GM21367 (cell line): ENCODE data around the gene C1QC.

ENCODE experiments used
- ATAC-seq: cut with Tn5 transposase; IDR thresholded peaks from one replicate; pipeline ENCODE4 v1.9.1; 2021; ENCODE audit not compliant: unreplicated experiment

The C1QC gene

DNA sequence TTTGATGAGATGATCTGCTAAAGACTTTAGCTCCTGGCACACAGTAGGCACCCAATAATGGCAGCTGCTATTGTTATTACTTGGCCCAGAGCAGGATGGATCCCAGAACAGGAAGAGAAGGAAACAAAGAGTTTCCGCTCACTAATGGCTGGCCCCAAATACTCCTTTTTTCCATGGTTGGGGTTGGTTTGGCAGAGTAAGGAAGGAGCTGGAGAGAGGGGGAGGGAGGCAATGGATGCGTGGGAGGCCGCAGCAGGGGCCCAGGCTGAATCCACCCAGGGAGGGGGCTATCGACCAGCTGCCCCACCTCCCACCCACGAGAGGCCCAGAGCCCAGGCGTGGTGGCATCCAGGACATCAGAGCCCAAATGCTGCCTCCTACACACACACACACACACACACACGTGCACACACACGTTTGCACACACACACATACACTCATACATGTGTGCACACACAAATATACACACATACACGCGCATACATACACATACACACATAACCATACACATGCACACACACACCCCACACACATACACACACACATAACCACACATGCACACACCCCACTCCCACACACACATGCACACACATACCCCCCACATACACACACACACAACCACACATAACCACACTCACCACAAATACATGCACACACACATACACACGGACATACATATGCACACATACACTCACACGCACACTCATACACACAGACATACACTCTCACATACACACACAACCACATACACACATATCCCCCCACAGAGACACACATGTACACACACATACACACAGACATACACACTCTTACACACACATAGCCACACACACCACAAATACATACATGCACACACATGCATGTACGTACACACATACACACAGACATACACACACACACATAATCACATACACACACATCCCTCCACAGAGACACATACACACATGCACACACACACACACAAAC lies 34.8 kb downstream of the C1QC start:
- no peak for ATAC-seq

DNA sequence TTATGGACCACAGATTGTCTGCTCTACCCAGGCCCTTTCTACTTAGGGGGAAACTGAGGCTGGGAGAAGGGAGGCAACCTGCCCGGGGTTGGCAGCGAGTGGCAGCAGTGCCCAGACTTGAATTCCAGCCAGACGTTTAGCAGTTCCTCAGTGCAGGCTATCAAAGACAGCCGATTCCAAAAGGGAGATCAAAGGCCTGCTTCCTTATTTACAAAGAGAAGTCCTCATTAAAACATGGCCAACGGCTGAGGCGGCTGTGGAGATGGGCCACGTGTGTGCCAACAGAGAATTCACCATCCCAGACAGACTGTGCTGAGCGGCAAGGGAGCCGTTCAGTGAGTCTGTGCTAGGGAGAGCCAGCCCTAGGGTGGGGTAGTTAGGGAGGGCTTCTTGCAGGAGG lies 37.3 kb downstream of the C1QC start:
- no peak for ATAC-seq

- no peak for ATAC-seq
Observed at GRCh38 chr1:22681556-22682276, 38.3 kb downstream of the C1QC start.

- no peak for ATAC-seq
Observed at GRCh38 chr1:22683547-22683946, 40.1 kb downstream of the C1QC start.

GRCh38 chr1:22685591-22686059 lies 42.2 kb downstream of the C1QC start:
- ATAC-seq = no peak

GRCh38 chr1:22687191-22687590 lies 43.8 kb downstream of the C1QC start:
- no peak for ATAC-seq

- no peak for ATAC-seq
Observed at GRCh38 chr1:22688466-22688865, 45.0 kb downstream of the C1QC start.

DNA sequence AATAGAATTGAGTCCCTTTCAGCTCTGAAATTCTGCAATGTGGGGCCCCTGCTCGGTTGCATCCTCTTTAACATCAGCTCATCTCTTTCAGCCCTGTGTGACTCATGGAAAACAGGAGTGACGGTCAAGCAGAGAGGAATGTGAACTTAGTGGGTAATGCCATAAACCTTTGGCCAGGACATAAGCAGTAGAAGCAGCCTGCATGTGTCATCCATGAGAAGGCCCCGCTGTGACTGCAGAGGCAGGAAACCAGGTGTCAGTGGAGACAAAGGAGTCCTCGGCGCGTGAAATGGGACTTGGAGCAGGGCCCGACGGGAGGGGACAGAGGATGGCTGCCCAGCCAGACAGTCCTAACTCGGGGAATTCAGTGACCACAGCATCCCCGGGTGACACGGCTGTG lies 46.1 kb downstream of the C1QC start:
- ATAC-seq = no peak

- ATAC-seq = no peak
Observed at GRCh38 chr1:22691031-22691753, 47.8 kb downstream of the C1QC start.

GRCh38 chr1:22694172-22694571 lies 50.7 kb downstream of the C1QC start:
- no peak for ATAC-seq

DNA sequence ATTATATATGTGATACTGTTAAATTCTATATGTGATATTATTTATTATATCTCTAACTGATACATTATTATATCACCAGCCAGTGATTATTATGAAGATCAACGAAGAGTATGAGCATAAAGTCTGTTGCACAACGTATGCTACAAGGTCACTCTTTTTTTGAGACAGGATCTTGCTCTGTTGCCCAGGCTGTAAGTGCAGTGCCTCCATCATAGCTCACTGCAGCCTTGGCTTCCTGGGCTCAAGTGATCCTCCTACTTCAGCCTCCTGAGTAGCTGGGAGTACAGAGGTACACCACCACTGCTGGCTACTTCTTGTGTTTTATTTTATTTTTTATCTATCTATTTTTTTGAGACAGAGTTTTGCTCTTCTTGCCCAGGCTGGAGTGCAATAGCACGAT lies 53.2 kb downstream of the C1QC start:
- ATAC-seq = no peak
